Gastrocnemius medialis (tissue), 4 donors: ENCODE results near the gene CERK. TPM values are rescaled to one million over a fixed set of nuclear protein-coding genes. Genes with fewer than 3 reads are reported as not detected.

Experiments
- ATAC-seq, 2 donors: fragments of 150-250 bp; one replicate each; pipeline ENCODE4 v1.9.1; 2016
- DNase-seq, 2 donors: peaks; one replicate each; pipeline ENCODE4 v3.0.0-alpha.2; 2019
- H3K27ac ChIP-seq, 4 donors: fragments of 200-600 bp; sonication (generic); 1 replicate in 1 of 4; 2 replicates in 3 of 4; pipeline ENCODE4 v1.5.1; 2016 to 2018; ENCODE audit warnings: mild to moderate bottlenecking in 2 of 4, moderate library complexity in 1 of 4
- H3K27me3 ChIP-seq, 3 donors: fragments of 200-600 bp; sonication (generic) in 2 of 3; 1 replicate in 1 of 3; 2 replicates in 2 of 3; pipeline versions ENCODE4 v1.5.1 to v1.6.0; 2016 to 2019; ENCODE audit warnings: mild to moderate bottlenecking in 1 of 3, moderate library complexity in 1 of 3
- H3K36me3 ChIP-seq, 2 donors: fragments of 200-600 bp; sonication (generic) in 1 of 2; one replicate each; pipeline ENCODE4 v1.5.1; 2017 to 2018
- H3K4me1 ChIP-seq, 2 donors: fragments of 200-600 bp; sonication (generic) in 1 of 2; one replicate each; pipeline ENCODE4 v1.5.1; 2016 to 2017; ENCODE audit warnings: mild to moderate bottlenecking in 2 of 2
- H3K4me3 ChIP-seq, 4 donors: fragments of 200-600 bp; sonication (generic) in 3 of 4; 1 replicate in 1 of 4; 2 replicates in 3 of 4; pipeline ENCODE4 v1.5.1; 2016 to 2019; ENCODE audit warnings: mild to moderate bottlenecking in 2 of 4
- H3K9me3 ChIP-seq, 3 donors: fragments of 200-600 bp; sonication (generic) in 2 of 3; 1 replicate in 1 of 3; 2 replicates in 2 of 3; pipeline ENCODE4 v1.5.1; 2016 to 2019
- POLR2A ChIP-seq, 2 donors: fragments of 450-650 bp; IDR thresholded peaks; one replicate each; pipeline ENCODE4 v1.6.1; 2017; ENCODE audit warnings: antibody characterized with exemption in 2 of 2, mild to moderate bottlenecking in 2 of 2, moderate library complexity in 2 of 2
- in situ Hi-C, 4 donors: fragments of 200-750 bp; cut with MboI; loops; one replicate each; pipeline versions ENCODE4 v1.15.0 to v1.8.0; 2017; ENCODE audit warnings: low sequenced_read_pairs in 4 of 4
- intact Hi-C: fragments of 100-400 bp; cut with DNase I; formaldehyde crosslinking; loops from one replicate; pipeline ENCODE4 v1.15.1; 2023; ENCODE audit warnings: low total_unique reads
- total RNA-seq, 4 donors: library from RNA; depleted of rRNA; stranded (reverse); fragments of >200 nt; gene quantifications; one replicate each; pipeline versions ENCODE4 v1.1.0 to v1.2.3, GENCODE V29; 2016
- TF ChIP-seq, protein P1 (sequence below), 5 experiments: fragments of 450-650 bp in 3 of 5; fragments of 200-600 bp in 2 of 5; sonication (generic) in 2 of 5; IDR thresholded peaks in 4 of 5; conservative IDR thresholded peaks in 1 of 5; 1 replicate in 4 of 5; 2 replicates in 1 of 5; pipeline ENCODE4 v1.5.1; 2016 to 2019; ENCODE audit warnings: antibody characterized with exemption in 5 of 5, mild to moderate bottlenecking in 3 of 5, moderate library complexity in 3 of 5

CERK gene
- total RNA-seq, 4 donors from 2014 or later = 32.7 to 38.7 (median 34.8) TPM

DNA sequence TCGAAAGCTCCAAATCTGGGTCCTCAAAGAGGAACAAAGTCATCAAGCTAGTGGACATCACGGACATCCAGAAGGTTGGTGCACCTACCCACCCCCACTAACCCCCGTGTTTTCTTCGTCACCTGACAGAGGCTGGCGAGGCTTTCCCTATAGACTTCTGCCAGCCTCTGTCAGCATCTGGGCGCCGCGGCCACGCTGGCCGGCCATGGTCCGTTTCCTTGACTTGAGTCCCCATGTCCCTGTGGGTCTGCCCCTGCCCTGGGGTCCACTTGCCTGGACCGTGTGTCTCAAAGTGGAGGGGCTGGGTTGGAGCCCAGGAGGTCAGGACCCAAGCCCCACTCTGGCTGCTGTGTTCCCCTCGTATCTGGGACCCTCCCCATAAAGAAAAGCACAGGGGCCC lies 62.6 kb downstream of the CERK start:
- intact Hi-C loops (loop anchor here (5.0 kb wide), 2 partner anchors 98 to 113 kb away; no protein-coding TSS in a partner anchor), in situ Hi-C loops (loop anchor here in 1 of 4 donors (25.0 kb wide), 1 partner anchor 113 kb away; no protein-coding TSS in a partner anchor)
- Histone ChIP-seq H3K27me3 (no peaks in the 10 kb centered on the region), H3K4me3 (no peak overlapping the region), H3K4me1 (peaks cover 12 to 17% of the 10 kb centered on the region in 2 donors), H3K9me3 (no peaks in the 10 kb centered on the region), H3K27ac (peak overlapping the region in 2 of 4 donors; percentile 65 to 69), H3K36me3 (peaks cover 0 to 12% of the 10 kb centered on the region in 2 donors)
- no peak for ATAC-seq
- DNase-seq = no peak
- TF ChIP-seq, protein P1, sequence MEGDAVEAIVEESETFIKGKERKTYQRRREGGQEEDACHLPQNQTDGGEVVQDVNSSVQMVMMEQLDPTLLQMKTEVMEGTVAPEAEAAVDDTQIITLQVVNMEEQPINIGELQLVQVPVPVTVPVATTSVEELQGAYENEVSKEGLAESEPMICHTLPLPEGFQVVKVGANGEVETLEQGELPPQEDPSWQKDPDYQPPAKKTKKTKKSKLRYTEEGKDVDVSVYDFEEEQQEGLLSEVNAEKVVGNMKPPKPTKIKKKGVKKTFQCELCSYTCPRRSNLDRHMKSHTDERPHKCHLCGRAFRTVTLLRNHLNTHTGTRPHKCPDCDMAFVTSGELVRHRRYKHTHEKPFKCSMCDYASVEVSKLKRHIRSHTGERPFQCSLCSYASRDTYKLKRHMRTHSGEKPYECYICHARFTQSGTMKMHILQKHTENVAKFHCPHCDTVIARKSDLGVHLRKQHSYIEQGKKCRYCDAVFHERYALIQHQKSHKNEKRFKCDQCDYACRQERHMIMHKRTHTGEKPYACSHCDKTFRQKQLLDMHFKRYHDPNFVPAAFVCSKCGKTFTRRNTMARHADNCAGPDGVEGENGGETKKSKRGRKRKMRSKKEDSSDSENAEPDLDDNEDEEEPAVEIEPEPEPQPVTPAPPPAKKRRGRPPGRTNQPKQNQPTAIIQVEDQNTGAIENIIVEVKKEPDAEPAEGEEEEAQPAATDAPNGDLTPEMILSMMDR (IDR thresholded peaks at IDR 0.05 in 4 of 5, conservative IDR thresholded peaks at IDR 0.05 in 1 of 5) = no peak
- TF ChIP-seq POLR2A (IDR thresholded peaks at IDR 0.05) = no peak

DNA sequence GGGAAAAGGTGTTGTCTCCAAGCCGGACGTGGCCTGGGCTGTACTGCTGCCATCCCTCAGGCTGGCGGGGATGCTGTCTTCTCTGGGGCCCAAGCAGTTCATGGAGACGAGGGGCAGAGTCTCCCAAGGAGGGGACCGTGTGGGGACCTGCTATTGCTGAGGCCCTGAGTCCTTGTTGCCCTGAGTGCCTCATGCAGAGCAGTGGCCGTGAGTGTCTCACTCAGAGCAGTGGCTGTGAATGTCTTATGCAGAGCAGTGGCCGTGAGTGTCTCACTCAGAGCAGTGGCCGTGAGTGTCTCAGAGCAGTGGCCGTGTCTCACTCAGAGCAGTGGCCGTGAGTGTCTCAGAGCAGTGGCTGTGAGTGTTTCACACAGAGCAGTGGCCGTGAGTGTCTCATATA lies 63.1 kb downstream of the CERK start:
- peak overlapping the region in 3 of 4 donors; percentile 19 to 40 (median 31) for H3K4me3 ChIP-seq
- H3K27me3 ChIP-seq = no peaks in the 10 kb centered on the region
- in situ Hi-C loops (loop anchor here in 1 of 4 donors (25.0 kb wide), 1 partner anchor 113 kb away; no protein-coding TSS in a partner anchor), intact Hi-C loops (loop anchor here (5.0 kb wide), 2 partner anchors 98 to 113 kb away; no protein-coding TSS in a partner anchor)
- peaks cover 12 to 17% of the 10 kb centered on the region in 2 donors for H3K4me1 ChIP-seq
- peak overlapping the region; percentile 44 to 69 (median 61) for H3K27ac ChIP-seq
- no peak for TF ChIP-seq POLR2A (IDR thresholded peaks at IDR 0.05)
- TF ChIP-seq, protein P1 (IDR thresholded peaks at IDR 0.05 in 4 of 5, conservative IDR thresholded peaks at IDR 0.05 in 1 of 5) = no peak
- H3K9me3 ChIP-seq = no peaks in the 10 kb centered on the region
- DNase-seq (no peak), ATAC-seq (no peak)
- H3K36me3 ChIP-seq = peaks cover 0 to 17% of the 10 kb centered on the region in 2 donors

DNA sequence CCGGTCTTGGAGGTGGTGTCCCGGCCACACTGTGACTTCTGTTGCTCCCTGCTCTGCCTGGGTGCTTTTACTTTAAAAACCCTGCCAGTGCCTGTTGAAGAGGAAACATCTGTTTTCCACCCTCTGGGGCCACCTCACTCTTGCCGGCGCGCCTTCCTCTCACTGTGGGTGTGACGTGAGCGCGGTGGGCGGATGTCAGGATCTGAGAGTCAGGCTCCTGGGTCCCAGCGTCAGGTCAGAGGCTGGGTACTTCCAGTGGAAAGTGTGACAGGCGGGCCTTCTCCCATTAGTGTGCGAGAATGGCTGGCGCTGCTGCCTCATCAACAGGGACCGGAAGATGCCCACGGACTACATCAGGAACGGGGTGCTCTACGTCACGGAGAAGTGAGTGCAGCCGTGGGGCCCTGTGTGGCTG lies 63.7 kb downstream of the CERK start:
- TF ChIP-seq, protein P1 (IDR thresholded peaks at IDR 0.05 in 4 of 5, conservative IDR thresholded peaks at IDR 0.05 in 1 of 5) = no peak
- TF ChIP-seq POLR2A (IDR thresholded peaks at IDR 0.05) = peak in 1 of 2 donors; percentile 32
- Histone ChIP-seq H3K4me1 (peaks cover 12 to 17% of the 10 kb centered on the region in 2 donors), H3K4me3 (peak overlapping the region in 3 of 4 donors; percentile 19 to 40 (median 31)), H3K9me3 (no peaks in the 10 kb centered on the region), H3K27me3 (no peaks in the 10 kb centered on the region), H3K36me3 (peaks cover 0 to 19% of the 10 kb centered on the region in 2 donors), H3K27ac (peak overlapping the region; percentile 22 to 69 (median 61))
- in situ Hi-C loops (no loop called here), intact Hi-C loops (no loop called here)
- DNase-seq = no peak
- no peak for ATAC-seq

DNA sequence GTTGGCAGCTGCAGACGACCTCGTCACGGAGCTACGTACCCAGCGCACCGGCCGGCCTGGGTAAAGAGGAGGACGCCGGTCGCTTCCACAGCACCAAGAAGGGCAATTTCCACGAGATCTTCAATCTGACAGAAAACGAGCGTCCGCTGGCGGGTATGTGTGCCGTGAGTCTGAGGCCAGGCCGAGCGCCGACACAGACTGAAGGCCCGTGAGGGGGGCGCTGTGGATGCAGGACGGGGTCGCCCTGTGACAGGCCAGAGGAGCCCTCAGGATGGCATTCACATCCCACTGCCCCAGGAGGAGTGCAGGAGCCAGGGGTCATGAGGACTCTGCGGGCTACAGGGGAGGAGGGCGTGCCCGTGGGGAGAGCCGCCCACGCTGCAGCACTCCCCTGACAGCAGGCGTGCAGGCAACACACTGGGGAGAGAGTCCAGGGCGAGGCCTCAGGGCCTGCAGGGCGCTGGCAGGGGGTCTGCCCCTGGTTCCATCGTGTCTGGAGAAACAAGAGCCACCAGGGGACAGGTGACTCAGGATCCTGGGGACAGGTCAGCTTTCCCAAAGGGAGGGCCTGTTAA lies 64.3 kb downstream of the CERK start:
- Histone ChIP-seq H3K27me3 (no peaks in the 10 kb centered on the region), H3K4me3 (peak overlapping the region in 1 of 4 donors; percentile 40), H3K27ac (peak overlapping the region; percentile 22 to 69 (median 61)), H3K9me3 (no peaks in the 10 kb centered on the region), H3K4me1 (peaks cover 12 to 17% of the 10 kb centered on the region in 2 donors), H3K36me3 (peaks cover 0 to 24% of the 10 kb centered on the region in 2 donors)
- in situ Hi-C loops = no loop called here
- no peak for TF ChIP-seq POLR2A (IDR thresholded peaks at IDR 0.05)
- TF ChIP-seq, protein P1 (IDR thresholded peaks at IDR 0.05 in 4 of 5, conservative IDR thresholded peaks at IDR 0.05 in 1 of 5) = no peak
- DNase-seq (no peak), ATAC-seq (no peak)
- intact Hi-C loops = no loop called here
